ENCODE measurements around the gene SLC25A34. TPM values are rescaled to one million over a fixed set of nuclear protein-coding genes. Genes with fewer than 3 reads are reported as not detected.

Gene SLC25A34
- total RNA-seq, 2 experiments from 2014 or later = 1.6 TPM

- H3K9me3 Mint-ChIP-seq (ENCODE audit: insufficient read depth) = no peaks in the 10 kb centered on the region
- no peak for DNase-seq
- H3K4me1 Mint-ChIP-seq (ENCODE audit: low read depth) = no peaks in the 10 kb centered on the region
- no peak for ATAC-seq
- no peaks in the 10 kb centered on the region for H3K36me3 Mint-ChIP-seq (ENCODE audit: low read depth)
- H3K27me3 Mint-ChIP-seq (ENCODE audit: low read depth) = no peaks in the 10 kb centered on the region
- ChIA-PET POLR2A (interaction anchor here (1.1 kb wide), 1 partner anchor 140 kb away, joined by 3 read pairs; no protein-coding TSS in a partner anchor), CTCF (no interaction called here)
- no peak overlapping the region for H3K27ac Mint-ChIP-seq
- no peak overlapping the region for H3K4me3 Mint-ChIP-seq
Measured at GRCh38 chr1:15748690-15749398, 12.8 kb downstream of the SLC25A34 start.

GRCh38 chr1:15749399-15750291 is 13.6 kb downstream of the SLC25A34 start:
- Mint-ChIP-seq H3K36me3 (ENCODE audit: low read depth) (no peaks in the 10 kb centered on the region), H3K27me3 (ENCODE audit: low read depth) (no peaks in the 10 kb centered on the region), H3K27ac (no peak overlapping the region), H3K4me1 (ENCODE audit: low read depth) (no peaks in the 10 kb centered on the region), H3K4me3 (no peak overlapping the region), H3K9me3 (ENCODE audit: insufficient read depth) (no peaks in the 10 kb centered on the region)
- ChIA-PET POLR2A (interaction anchor here (1.1 kb wide), 1 partner anchor 139 kb away, joined by 3 read pairs; no protein-coding TSS in a partner anchor), CTCF (interaction anchor here (1.2 kb wide), 1 partner anchor 42 kb away, joined by 3 read pairs; no protein-coding TSS in a partner anchor)
- DNase-seq (no peak), ATAC-seq (no peak)

- ChIA-PET POLR2A (no interaction called here), CTCF (no interaction called here)
- Mint-ChIP-seq H3K27me3 (ENCODE audit: low read depth) (peaks cover 8% of the 10 kb centered on the region), H3K36me3 (ENCODE audit: low read depth) (no peaks in the 10 kb centered on the region), H3K4me1 (ENCODE audit: low read depth) (no peaks in the 10 kb centered on the region), H3K4me3 (no peak overlapping the region), H3K9me3 (ENCODE audit: insufficient read depth) (no peaks in the 10 kb centered on the region), H3K27ac (no peak overlapping the region)
- DNase-seq (no peak), ATAC-seq (no peak)
Measured at GRCh38 chr1:15750924-15751323, 14.9 kb downstream of the SLC25A34 start.

- Mint-ChIP-seq H3K27me3 (ENCODE audit: low read depth) (peaks cover 15% of the 10 kb centered on the region), H3K27ac (no peak overlapping the region), H3K4me3 (no peak overlapping the region), H3K36me3 (ENCODE audit: low read depth) (no peaks in the 10 kb centered on the region), H3K9me3 (ENCODE audit: insufficient read depth) (no peaks in the 10 kb centered on the region), H3K4me1 (ENCODE audit: low read depth) (peaks cover 5% of the 10 kb centered on the region)
- no peak for ATAC-seq
- ChIA-PET CTCF (no interaction called here), POLR2A (no interaction called here)
- no peak for DNase-seq
Measured at GRCh38 chr1:15751717-15752116, 15.7 kb downstream of the SLC25A34 start.

GRCh38 chr1:15753776-15754175 is 17.7 kb downstream of the SLC25A34 start:
- Mint-ChIP-seq H3K4me1 (ENCODE audit: low read depth) (peaks cover 10% of the 10 kb centered on the region), H3K27me3 (ENCODE audit: low read depth) (peaks cover 28% of the 10 kb centered on the region), H3K36me3 (ENCODE audit: low read depth) (no peaks in the 10 kb centered on the region), H3K27ac (no peak overlapping the region), H3K4me3 (no peak overlapping the region), H3K9me3 (ENCODE audit: insufficient read depth) (no peaks in the 10 kb centered on the region)
- ATAC-seq (no peak), DNase-seq (no peak)
- CTCF ChIA-PET = no interaction called here
- POLR2A ChIA-PET = no interaction called here

- Mint-ChIP-seq H3K27me3 (ENCODE audit: low read depth) (peaks cover 32% of the 10 kb centered on the region), H3K36me3 (ENCODE audit: low read depth) (no peaks in the 10 kb centered on the region)
Measured at GRCh38 chr1:15755021-15755645, 19.1 kb downstream of the SLC25A34 start.

GRCh38 chr1:15755646-15756040 is 19.6 kb downstream of the SLC25A34 start:
- H3K4me1 Mint-ChIP-seq (ENCODE audit: low read depth) = peaks cover 10% of the 10 kb centered on the region
- H3K27ac Mint-ChIP-seq = no peak overlapping the region
- H3K27me3 Mint-ChIP-seq (ENCODE audit: low read depth) = peaks cover 34% of the 10 kb centered on the region
- H3K36me3 Mint-ChIP-seq (ENCODE audit: low read depth) = no peaks in the 10 kb centered on the region
- H3K4me3 Mint-ChIP-seq = no peak overlapping the region
- no peak for ATAC-seq
- H3K9me3 Mint-ChIP-seq (ENCODE audit: insufficient read depth) = no peaks in the 10 kb centered on the region
- DNase-seq = no peak
- ChIA-PET POLR2A (no interaction called here), CTCF (no interaction called here)

More at GRCh38 chr1:15755021-15755645, 19.1 kb downstream of the SLC25A34 start:
- H3K4me3 Mint-ChIP-seq = no peak overlapping the region
- no peaks in the 10 kb centered on the region for H3K9me3 Mint-ChIP-seq (ENCODE audit: insufficient read depth)
- H3K4me1 Mint-ChIP-seq (ENCODE audit: low read depth) = peaks cover 10% of the 10 kb centered on the region
- H3K27ac Mint-ChIP-seq = no peak overlapping the region
- ATAC-seq (no peak), DNase-seq (no peak)
- CTCF ChIA-PET = no interaction called here
- POLR2A ChIA-PET = no interaction called here

- H3K27me3 Mint-ChIP-seq (ENCODE audit: low read depth) = peaks cover 38% of the 10 kb centered on the region
- H3K9me3 Mint-ChIP-seq (ENCODE audit: insufficient read depth) = no peaks in the 10 kb centered on the region
- DNase-seq = no peak
- no peak overlapping the region for H3K4me3 Mint-ChIP-seq
- ATAC-seq = peak; percentile 31
- peaks cover 10% of the 10 kb centered on the region for H3K4me1 Mint-ChIP-seq (ENCODE audit: low read depth)
- ChIA-PET CTCF (interaction anchor here (0.8 kb wide), 1 partner anchor 40 kb away, joined by 3 read pairs; no protein-coding TSS in a partner anchor), POLR2A (no interaction called here)
- no peaks in the 10 kb centered on the region for H3K36me3 Mint-ChIP-seq (ENCODE audit: low read depth)
- no peak overlapping the region for H3K27ac Mint-ChIP-seq
Measured at GRCh38 chr1:15756143-15757015, 20.3 kb downstream of the SLC25A34 start.

GRCh38 chr1:15757016-15757543 is 21.0 kb downstream of the SLC25A34 start:
- ChIA-PET CTCF (interaction anchor here (0.8 kb wide), 1 partner anchor 39 kb away, joined by 3 read pairs; no protein-coding TSS in a partner anchor), POLR2A (no interaction called here)
- Mint-ChIP-seq H3K36me3 (ENCODE audit: low read depth) (no peaks in the 10 kb centered on the region), H3K27me3 (ENCODE audit: low read depth) (peaks cover 41% of the 10 kb centered on the region), H3K4me1 (ENCODE audit: low read depth) (peaks cover 10% of the 10 kb centered on the region), H3K27ac (no peak overlapping the region), H3K4me3 (no peak overlapping the region), H3K9me3 (ENCODE audit: insufficient read depth) (no peaks in the 10 kb centered on the region)
- ATAC-seq (no peak), DNase-seq (no peak)

GRCh38 chr1:15757575-15758342 is 21.7 kb downstream of the SLC25A34 start:
- ATAC-seq = no peak
- Mint-ChIP-seq H3K4me1 (ENCODE audit: low read depth) (peaks cover 10% of the 10 kb centered on the region), H3K36me3 (ENCODE audit: low read depth) (no peaks in the 10 kb centered on the region), H3K27ac (no peak overlapping the region), H3K9me3 (ENCODE audit: insufficient read depth) (no peaks in the 10 kb centered on the region), H3K4me3 (peak overlapping the region; percentile 15), H3K27me3 (ENCODE audit: low read depth) (peaks cover 41% of the 10 kb centered on the region)
- no peak for DNase-seq
- ChIA-PET CTCF (no interaction called here), POLR2A (no interaction called here)

All from activated CD8-positive, alpha-beta T cell treated with anti-CD3 and anti-CD28 coated beads, Interleukin-2, amount 10 ng/mL, durations not matched to agents 7 days and 5 days (primary cell).